DOHH2 (cell line): ENCODE data around the gene APOBEC4.
A peak's percentile ranks its signal among the peaks of the same experiment; 100 is the strongest.

Experiments
- CTCF ChIP-seq: fragments of 200-600 bp; sonication (generic); IDR thresholded peaks from one replicate; pipeline ENCODE4 v1.5.1; 2014; ENCODE audit warnings: antibody characterized with exemption, mild to moderate bottlenecking, low read depth, low read length; ENCODE audit not compliant: poor library complexity, severe bottlenecking
- EZH2phosphoT487 ChIP-seq: fragments of 200-600 bp; sonication (generic); IDR thresholded peaks from 2 replicates; pipeline ENCODE4 v1.6.1; 2017; ENCODE audit warnings: borderline replicate concordance, mild to moderate bottlenecking, antibody characterized with exemption, low read length, moderate library complexity, mixed read lengths

- TF ChIP-seq EZH2phosphoT487 (no peak), CTCF (peak; percentile 77)
Observed at GRCh38 chr1:183622884-183623785, 30.0 kb downstream of the APOBEC4 start.
